ENCODE data around the gene MMP25. TPM values are rescaled to one million over a fixed set of nuclear protein-coding genes. Genes with fewer than 3 reads are reported as not detected.

Gene MMP25
- total RNA-seq, 1 experiment from 2014 or later: 0.80 TPM

GRCh38 chr16:3013491-3013951 is 32.8 kb upstream of the MMP25 start:
- TF ChIP-seq EZH2 (IDR thresholded peaks at IDR 0.05; ENCODE audit: borderline replicate concordance, low read depth, low read length, poor library complexity, severe bottlenecking): no peak
- TF ChIP-seq, protein P1, sequence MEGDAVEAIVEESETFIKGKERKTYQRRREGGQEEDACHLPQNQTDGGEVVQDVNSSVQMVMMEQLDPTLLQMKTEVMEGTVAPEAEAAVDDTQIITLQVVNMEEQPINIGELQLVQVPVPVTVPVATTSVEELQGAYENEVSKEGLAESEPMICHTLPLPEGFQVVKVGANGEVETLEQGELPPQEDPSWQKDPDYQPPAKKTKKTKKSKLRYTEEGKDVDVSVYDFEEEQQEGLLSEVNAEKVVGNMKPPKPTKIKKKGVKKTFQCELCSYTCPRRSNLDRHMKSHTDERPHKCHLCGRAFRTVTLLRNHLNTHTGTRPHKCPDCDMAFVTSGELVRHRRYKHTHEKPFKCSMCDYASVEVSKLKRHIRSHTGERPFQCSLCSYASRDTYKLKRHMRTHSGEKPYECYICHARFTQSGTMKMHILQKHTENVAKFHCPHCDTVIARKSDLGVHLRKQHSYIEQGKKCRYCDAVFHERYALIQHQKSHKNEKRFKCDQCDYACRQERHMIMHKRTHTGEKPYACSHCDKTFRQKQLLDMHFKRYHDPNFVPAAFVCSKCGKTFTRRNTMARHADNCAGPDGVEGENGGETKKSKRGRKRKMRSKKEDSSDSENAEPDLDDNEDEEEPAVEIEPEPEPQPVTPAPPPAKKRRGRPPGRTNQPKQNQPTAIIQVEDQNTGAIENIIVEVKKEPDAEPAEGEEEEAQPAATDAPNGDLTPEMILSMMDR (conservative IDR thresholded peaks at IDR 0.05; ENCODE audit: low read depth, low read length): no peak
- Histone ChIP-seq H3K4me1 (ENCODE audit: insufficient read depth, low read length, poor library complexity, severe bottlenecking) (peaks cover 5% of the 10 kb centered on the region), H3K4me3 (ENCODE audit: low read depth, low read length, poor library complexity, severe bottlenecking) (no peak overlapping the region), H3K27ac (ENCODE audit: low read depth, low read length, poor library complexity, severe bottlenecking) (no peak overlapping the region), H3K36me3 (ENCODE audit: insufficient read depth, low read length, poor library complexity, severe bottlenecking) (no peaks in the 10 kb centered on the region), H3K27me3 (replicated peaks; ENCODE audit: insufficient read depth, low read depth, low read length, poor library complexity) (peaks cover 50% of the 10 kb centered on the region), H3K9me3 (ENCODE audit: low read depth, low read length, poor library complexity, severe bottlenecking) (no peaks in the 10 kb centered on the region)
- POLR2A ChIA-PET (ENCODE audit: low non-redundant PET): no interaction called here
- DNase-seq (ENCODE audit: low spot score): no peak
- BruUV-seq (replicated peaks): no TSS peak
- intact Hi-C loops (cut with micrococcal nuclease; ENCODE audit: unreplicated experiment): no loop called here
- CTCF ChIA-PET: no interaction called here

DNA sequence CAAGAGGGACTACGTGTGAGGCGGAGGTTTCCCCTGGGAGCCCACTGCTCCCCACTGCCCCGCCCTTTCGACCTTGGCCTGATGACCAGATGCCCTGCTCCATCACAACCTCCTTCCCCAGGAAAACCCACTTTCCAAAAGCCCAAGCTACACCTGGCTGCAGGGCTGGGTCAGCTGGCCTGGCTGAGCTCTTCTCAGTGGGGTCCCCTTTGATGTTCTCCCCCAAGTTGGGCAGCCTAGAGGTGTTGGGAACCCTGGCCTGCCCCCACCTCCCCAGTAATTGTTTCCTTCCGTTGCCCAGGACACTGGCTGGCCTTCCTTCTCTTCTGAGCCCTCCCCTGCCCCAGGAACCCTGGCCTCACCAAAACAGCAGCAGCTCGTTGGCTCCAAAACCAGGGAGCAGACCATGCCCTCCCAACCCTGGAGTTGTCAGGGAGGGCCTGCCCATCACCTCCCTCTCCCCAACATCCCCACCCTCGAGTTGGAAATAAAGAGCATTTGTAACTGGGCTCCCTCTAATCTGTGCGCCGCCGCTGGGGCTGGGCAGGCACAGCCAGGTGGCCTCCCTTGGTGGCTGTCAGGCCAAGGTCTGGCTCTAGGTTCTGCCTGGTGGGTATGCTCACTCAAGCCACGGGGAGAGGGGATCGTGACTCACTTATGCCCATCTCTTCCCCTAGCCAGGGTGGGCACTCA is 32.2 kb upstream of the MMP25 start:
- CTCF ChIA-PET: no interaction called here
- H3K9me3 ChIP-seq (ENCODE audit: low read depth, low read length, poor library complexity, severe bottlenecking): no peaks in the 10 kb centered on the region
- intact Hi-C loops (cut with micrococcal nuclease; ENCODE audit: unreplicated experiment): no loop called here

GRCh38 chr16:3014971-3015370 is 31.4 kb upstream of the MMP25 start:
- no peak overlapping the region for H3K4me3 ChIP-seq (ENCODE audit: low read depth, low read length, poor library complexity, severe bottlenecking)
- DNase-seq (ENCODE audit: low spot score): no peak
- POLR2A ChIA-PET (ENCODE audit: low non-redundant PET): no interaction called here
- peaks cover 41% of the 10 kb centered on the region for H3K27me3 ChIP-seq (replicated peaks; ENCODE audit: insufficient read depth, low read depth, low read length, poor library complexity)
- H3K4me1 ChIP-seq (ENCODE audit: insufficient read depth, low read length, poor library complexity, severe bottlenecking): peaks cover 8% of the 10 kb centered on the region
- intact Hi-C loops (cut with micrococcal nuclease; ENCODE audit: unreplicated experiment): no loop called here
- no TSS peak for BruUV-seq (replicated peaks)
- H3K9me3 ChIP-seq (ENCODE audit: low read depth, low read length, poor library complexity, severe bottlenecking): no peaks in the 10 kb centered on the region
- TF ChIP-seq, protein P1 (conservative IDR thresholded peaks at IDR 0.05; ENCODE audit: low read depth, low read length): no peak
- TF ChIP-seq EZH2 (IDR thresholded peaks at IDR 0.05; ENCODE audit: borderline replicate concordance, low read depth, low read length, poor library complexity, severe bottlenecking): no peak
- CTCF ChIA-PET: no interaction called here
- H3K36me3 ChIP-seq (ENCODE audit: insufficient read depth, low read length, poor library complexity, severe bottlenecking): no peaks in the 10 kb centered on the region
- no peak overlapping the region for H3K27ac ChIP-seq (ENCODE audit: low read depth, low read length, poor library complexity, severe bottlenecking)

More for the DNA sequence above, 32.2 kb upstream of the MMP25 start:
- H3K4me3 ChIP-seq (ENCODE audit: low read depth, low read length, poor library complexity, severe bottlenecking): no peak overlapping the region
- POLR2A ChIA-PET (ENCODE audit: low non-redundant PET): no interaction called here
- H3K27ac ChIP-seq (ENCODE audit: low read depth, low read length, poor library complexity, severe bottlenecking): no peak overlapping the region
- peaks cover 46% of the 10 kb centered on the region for H3K27me3 ChIP-seq (replicated peaks; ENCODE audit: insufficient read depth, low read depth, low read length, poor library complexity)
- no peak for DNase-seq (ENCODE audit: low spot score)
- TF ChIP-seq, protein P1 (conservative IDR thresholded peaks at IDR 0.05; ENCODE audit: low read depth, low read length): no peak
- no peak for TF ChIP-seq EZH2 (IDR thresholded peaks at IDR 0.05; ENCODE audit: borderline replicate concordance, low read depth, low read length, poor library complexity, severe bottlenecking)
- BruUV-seq (replicated peaks): no TSS peak
- H3K36me3 ChIP-seq (ENCODE audit: insufficient read depth, low read length, poor library complexity, severe bottlenecking): no peaks in the 10 kb centered on the region
- peaks cover 8% of the 10 kb centered on the region for H3K4me1 ChIP-seq (ENCODE audit: insufficient read depth, low read length, poor library complexity, severe bottlenecking)

Measured in A673 (cell line).